ENCODE data around the gene STX2. TPM values are rescaled to one million over a fixed set of nuclear protein-coding genes. Genes with fewer than 3 reads are reported as not detected.
"Not testable (repeated sequence)": the region's sequence is repeated elsewhere in the genome, so short reads cannot be mapped to it uniquely, and the experiment has no call there.

The STX2 gene
- polyA plus RNA-seq, 1 donor, result 17.9 TPM

GRCh38 chr12:130795906-130796305 lies 43.1 kb downstream of the STX2 start:
- no peak for DNase-seq

DNA sequence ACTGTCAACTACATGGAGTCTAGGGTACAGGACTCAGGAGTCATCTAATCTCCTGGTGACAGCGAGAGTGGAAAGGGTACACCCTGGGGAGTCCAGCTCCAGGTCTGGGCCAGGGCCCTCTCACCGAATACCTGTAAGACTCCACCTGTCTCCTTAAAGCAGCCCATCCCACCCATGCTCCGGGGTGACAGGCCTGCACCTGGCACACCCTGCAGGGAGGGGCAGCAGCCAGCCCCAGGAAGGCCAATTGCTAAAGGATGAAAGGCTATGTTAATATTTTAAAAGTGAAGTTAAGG lies 45.5 kb downstream of the STX2 start:
- no peak for DNase-seq

GRCh38 chr12:130792821-130793553 lies 46.1 kb downstream of the STX2 start:
- DNase-seq, result no peak

- DNase-seq, result no peak
Observed at GRCh38 chr12:130791629-130792028, 47.4 kb downstream of the STX2 start.

DNA sequence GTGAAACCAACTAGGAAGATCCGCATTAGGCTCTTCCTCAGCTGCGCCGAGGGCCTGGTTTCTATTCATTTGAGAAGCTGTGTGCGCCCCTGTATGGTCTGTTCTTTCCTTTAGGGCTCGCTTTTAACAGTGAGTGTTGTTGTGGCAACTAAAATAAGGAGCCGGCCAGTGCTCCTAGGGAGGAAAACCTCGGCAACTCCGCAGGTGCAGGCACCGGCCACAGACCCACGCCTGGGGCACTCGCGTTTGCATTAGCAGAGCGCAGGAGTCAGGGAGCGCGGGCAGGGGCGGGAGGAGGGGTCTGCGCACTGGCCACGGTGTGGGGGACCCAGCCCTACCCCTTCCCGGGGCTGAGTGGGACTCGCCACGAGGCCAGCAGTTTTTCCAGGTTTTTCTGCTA lies 50.5 kb downstream of the STX2 start:
- no peak for DNase-seq

GRCh38 chr12:130787445-130788410 lies 51.3 kb downstream of the STX2 start:
- no peak for DNase-seq

GRCh38 chr12:130787041-130787440 lies 52.0 kb downstream of the STX2 start:
- no peak for DNase-seq

GRCh38 chr12:130783110-130783715 lies 55.8 kb downstream of the STX2 start:
- no peak for DNase-seq

GRCh38 chr12:130782245-130782644 lies 56.8 kb downstream of the STX2 start:
- DNase-seq, result not testable (repeated sequence)

DNA sequence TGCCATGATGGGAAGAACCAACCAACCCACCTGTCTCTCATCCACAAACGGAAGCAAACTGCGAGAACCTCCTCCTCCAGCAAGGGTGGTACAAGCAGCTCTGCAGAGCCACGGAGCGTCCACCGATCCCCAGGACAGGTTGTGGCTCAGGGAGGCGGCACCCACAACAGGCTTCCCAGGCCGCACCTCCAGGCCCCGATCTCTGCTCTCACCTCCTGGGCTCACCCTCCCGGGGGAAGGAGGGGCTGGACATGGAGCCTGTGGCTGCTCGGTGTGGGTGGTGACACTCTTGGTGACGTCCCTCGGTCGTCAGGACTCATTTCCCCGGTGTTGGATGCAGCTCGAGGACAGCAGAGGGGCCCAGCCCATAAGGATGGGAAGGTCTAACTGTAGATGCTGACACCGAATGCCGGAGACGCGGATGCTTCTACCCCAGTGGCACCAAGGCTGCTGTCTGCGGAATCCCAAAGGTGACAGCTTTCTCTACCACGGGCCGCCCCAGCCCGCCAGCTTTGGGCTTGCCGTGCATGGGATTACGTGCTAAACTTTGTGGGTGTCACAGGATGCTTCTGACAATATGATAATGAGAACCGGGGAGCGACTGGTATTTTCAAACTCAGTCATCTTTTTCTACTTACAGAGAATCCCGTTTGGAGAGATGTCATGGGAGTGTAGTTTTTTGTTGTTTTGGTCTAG lies 58.0 kb downstream of the STX2 start:
- no peak for DNase-seq

DNA sequence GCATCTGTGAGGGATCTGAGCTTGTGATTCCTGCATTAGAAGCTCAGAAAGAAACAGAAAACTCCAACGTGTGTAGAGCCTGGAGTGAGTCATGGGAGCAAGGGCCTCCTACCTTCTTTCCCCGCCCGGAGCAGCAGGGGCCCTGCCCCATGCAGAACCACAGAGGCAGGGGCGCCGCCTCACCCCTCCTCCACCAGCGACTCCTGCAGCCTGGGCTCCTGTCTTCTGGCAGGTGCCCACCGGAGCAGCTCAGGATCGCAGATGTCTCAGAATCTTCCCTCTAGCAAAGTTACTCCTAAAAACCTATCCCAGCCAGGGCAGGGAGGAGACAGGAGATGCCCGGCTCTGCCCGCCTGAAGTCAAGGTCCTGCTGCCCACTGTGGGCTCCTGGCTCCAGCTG lies 58.7 kb downstream of the STX2 start:
- DNase-seq, result no peak

DNA sequence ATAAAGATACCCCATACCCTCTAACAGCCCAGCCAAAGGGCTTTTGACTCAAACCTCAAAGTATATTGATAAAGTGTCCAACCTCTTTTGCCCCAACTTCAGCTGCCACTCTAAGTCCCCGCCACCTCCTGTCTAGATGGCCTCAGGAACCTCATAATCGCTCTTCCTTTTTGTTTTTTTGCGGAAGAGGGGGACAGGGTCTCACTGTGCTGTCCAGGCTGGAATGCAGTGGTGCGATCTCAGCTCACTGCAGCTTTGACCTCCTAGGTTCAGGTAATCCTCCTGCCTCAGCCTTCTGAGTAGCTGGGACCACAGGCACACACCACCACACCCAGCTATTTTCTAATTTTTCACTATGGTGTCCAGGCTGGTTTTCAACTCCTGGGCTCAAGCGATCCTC lies 60.3 kb downstream of the STX2 start:
- no peak for DNase-seq

- DNase-seq, result no peak
Observed at GRCh38 chr12:130776857-130777339, 62.2 kb downstream of the STX2 start.

DNA sequence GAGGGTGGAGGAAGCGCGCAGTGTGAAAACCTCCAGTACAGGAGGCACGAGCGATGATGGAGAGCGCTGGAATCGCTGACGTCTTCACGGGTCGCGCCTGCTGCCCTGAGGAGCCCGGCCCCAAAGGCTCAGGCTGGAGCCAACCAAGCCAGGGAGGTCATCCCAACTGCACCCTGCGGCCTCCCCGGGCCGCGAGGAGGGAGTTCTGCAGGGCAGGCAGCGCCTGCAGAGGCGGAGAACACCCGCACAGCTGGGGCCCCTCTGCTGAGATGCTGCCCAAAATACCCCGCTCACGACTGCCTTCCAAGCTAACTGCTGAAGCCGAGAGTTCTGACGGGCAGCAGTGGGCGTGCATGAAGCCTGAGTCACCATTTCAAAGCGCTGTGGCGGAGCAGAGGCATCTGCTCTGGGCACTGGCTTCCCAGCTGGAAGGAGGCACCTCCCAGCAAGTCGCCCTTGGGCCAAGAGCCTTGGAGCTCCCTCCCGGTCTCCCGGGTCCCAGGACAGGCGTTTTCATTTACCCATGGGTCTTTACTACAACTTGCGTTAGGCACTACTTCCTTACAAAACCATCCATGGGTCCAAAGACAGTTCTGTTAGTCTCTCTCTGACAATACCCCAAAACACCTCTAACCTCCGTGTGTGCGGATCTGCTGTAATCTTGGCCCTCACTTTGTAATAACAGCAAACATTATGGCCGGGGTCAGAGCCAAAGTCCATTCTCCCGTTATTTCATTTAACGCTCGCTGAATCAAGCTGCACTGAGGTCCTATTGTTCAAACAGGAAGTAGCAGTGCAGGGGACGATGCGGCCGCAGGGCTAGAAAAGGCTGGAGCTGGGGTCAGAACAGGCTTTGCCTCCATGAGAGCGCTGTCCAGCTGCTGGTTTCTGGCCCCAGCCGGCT lies 62.8 kb downstream of the STX2 start:
- peak; percentile 53 for DNase-seq

DNA sequence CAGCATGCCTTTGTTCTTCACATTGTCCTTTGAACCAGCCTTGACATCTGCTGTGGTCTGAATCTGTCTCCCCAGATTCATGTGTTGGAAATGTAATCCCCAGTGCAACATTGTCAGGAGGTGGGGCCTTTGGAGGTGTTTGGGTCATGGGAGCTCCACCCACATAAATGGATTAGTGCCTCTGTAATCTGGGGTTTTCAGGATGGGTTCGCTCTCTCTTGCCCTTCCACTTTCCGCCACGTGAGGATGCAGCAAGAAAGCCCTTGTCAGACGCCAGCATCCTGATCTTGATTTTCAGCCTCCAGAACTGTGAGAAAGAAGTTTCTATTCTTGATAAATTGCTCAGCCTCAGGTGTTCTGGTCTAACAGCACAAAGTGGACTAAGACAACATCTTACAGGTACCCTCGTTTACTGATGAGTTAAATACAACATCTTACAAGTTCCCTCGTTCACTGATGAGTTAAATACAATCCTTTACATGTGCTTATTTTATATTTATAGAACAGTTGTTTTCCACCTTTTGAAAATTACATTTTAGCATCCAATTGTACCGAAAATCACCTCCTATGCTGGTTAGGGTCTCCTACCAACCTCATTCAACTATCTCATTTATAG lies 68.5 kb downstream of the STX2 start:
- no peak for DNase-seq

DNA sequence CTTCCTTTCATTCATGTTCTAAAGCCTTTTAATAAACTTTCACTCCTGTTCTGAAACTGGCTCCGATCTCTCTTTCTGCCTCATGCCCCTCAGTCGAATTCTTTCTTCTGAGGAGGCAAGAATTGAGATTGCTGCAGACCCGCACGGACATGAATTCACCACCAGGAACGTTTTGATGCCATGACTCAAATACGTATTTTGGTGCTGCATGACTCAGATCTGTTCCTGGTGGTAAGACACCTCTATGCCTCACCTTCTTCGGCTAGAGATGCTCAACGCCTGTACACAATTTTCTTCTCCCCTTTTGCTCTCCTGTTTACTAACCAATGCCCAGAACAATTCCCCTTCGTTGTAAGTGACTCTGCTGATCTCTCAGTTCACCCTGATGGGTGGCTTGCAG lies 70.9 kb downstream of the STX2 start:
- no peak for DNase-seq

DNA sequence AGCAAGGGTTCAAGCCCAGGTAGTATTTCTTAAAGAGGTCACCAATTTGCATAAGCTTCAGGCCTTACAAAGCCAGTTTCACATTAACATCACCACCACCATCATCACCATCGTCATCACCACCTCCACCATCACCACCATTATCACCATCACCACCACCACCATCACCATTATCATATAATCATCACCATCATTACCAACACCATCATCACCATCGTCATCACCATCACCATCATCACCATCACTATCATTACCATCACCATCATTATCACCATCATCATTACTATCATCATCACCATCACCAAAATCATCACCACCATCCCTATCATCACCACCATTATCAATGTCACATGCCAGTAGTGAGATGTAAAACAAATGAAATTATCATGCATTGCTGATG lies 72.6 kb downstream of the STX2 start:
- no peak for DNase-seq

DNA sequence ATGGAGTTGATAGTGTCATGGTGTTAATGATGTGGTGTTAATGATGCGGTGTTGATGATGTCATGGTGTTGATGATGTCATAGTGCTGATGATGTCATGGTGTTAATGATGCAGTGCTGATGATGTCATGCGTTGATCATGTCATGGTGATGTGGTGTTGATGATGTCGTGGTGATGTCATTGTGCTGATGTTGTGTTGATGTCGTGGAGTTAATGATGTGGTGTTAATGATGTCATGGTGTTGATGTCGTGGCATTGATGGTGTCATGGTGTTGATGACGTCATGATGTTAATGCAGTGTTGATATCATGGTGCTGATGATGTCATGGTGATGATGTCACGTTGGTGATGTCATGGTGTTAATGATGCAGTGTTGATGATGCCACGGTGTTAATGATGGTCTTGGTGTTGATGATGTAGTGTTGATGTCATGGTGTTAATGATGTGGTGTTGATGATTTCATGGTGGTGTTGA lies 73.8 kb downstream of the STX2 start:
- no peak for DNase-seq

DNA sequence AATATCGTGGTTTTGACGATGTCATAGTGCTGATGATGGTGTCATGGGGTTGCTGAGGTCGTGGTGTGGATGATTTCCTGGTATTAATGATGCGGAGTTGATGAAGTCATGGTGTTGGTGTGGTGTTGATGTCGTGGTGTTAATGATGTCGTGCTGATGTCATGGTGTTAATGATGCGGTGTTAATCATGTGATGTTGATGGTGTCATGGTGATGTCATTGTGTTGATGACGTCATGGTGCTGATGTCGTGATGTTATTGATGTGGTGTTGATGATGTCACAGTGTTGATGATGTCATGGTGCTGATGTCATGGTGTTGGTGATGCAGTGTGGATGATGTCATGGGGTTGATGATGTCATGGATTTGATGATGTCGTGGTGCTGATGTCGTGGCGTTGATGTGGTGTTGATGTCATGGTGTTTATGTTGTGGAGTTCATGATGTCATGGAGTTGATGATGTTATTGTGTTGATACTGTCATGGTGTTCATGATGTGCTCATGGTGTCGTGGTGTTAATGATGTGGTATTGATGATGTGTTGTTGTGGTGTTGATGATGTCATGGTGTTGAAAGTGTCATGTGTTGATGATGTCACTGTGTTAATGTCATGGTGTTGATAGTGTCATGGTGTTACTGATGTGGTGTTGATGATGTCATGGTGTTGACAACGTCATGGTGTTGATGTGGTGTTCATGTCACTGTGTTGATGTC lies 74.4 kb downstream of the STX2 start:
- no peak for DNase-seq

- DNase-seq, result no peak
Observed at GRCh38 chr12:130764073-130764472, 75.0 kb downstream of the STX2 start.
